NCI-H2227 (cell line): ENCODE measurements around the gene KIF21A.
A peak's percentile ranks its signal among the peaks of the same experiment; 100 is the strongest.

ENCODE experiments used
- DNase-seq: peaks from one replicate; lab custom pipeline; 2025; ENCODE audit not compliant: unreplicated experiment; lab: John Stamatoyannopoulos, UW

The KIF21A gene

DNA sequence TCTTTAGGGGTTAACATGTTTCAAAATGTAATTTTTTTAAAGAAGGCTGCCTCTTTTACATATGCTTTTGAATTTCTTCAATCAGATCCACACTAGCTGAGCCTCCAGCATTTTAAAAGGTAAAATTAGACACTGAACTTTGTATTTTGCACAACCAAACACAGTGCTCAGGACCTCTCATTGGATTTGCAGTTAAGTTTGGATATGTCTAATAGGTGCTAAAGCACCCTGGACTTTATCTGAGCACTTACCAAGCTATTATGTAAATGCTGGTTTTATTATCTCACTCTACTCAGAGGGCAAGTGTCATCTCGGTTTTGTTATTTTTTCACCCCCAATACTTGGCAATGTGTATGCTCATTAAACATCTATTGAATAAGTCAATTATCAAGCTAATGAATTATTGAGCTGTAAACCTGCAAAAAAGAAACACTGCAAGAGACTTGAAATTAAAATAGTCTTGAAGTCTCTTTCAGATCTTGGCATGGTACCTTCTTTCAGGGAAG is 150.7 kb downstream of the KIF21A start:
- DNase-seq, result no peak

DNA sequence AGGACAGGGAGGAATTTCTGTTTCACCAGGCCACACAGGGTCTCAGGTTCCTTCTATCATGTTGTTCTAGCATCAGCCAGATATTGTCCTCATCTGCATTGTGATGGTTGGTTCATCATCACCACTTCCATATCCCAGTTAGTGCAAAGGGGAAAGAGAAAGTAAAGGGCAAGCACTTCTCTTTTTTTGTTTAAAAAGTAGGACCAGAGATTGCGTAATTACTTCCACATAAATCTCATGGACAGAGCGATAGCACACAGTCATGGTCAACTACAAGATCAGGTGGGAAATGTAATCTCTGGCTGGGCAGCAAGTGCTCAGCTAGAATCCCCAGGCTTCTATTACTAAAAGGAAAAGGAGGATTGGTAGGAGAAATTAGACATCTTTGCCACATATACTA is 155.1 kb downstream of the KIF21A start:
- no peak for DNase-seq

DNA sequence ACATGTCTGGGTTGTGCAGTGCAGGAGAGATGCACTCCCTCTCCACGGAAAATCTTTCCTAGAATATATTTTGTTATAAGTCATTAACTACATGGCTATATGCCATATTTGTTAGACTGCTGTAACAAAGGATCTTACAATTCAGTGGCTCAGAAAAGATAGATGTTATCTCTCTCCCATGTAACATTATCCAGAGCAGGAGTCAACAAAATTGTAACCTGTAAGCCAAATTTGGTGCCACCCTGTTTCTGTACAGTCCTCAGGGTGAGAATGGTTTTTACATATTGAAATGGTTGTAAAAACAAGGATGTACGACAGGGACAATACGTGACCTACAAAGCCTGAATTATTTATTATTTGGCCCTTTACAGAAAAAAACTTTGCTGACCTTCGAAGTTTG is 155.5 kb downstream of the KIF21A start:
- no peak for DNase-seq

DNA sequence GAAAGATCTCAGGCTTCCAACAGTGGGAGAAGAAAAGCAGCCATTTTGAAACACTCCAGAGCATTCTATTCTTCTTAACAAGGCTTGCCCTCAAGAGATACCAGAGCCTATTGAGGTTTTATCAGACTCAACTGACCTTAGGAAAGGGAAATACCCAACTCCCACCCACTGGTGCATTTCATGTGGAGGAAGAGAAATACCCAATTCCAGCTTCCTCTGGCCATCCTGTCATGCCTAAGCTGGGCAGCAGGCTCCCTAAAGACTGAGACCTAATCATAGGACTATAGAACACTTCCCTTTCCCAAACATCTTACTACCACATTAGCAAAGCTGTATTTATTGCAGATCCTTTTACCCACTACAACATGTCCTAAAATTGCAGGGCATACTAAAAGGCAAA is 164.5 kb downstream of the KIF21A start:
- no peak for DNase-seq

DNA sequence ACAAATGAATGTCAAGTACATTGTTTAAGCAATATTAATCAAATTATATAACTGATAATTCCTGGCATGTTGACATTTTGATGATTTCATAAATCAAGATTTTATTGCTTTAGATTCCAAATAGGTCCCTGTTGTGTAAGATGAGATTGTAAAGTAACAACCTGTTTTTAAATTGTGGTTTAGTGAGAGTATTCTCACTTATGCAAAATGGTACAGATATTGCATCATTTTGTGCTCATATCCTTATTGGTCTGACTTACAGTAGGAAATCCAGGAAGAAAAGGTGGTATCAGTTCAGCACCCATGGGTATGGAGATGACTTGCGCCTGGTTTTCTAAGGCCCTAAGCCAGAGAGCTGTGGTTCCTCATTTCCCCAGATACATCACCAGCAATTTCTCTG is 165.5 kb downstream of the KIF21A start:
- no peak for DNase-seq

DNA sequence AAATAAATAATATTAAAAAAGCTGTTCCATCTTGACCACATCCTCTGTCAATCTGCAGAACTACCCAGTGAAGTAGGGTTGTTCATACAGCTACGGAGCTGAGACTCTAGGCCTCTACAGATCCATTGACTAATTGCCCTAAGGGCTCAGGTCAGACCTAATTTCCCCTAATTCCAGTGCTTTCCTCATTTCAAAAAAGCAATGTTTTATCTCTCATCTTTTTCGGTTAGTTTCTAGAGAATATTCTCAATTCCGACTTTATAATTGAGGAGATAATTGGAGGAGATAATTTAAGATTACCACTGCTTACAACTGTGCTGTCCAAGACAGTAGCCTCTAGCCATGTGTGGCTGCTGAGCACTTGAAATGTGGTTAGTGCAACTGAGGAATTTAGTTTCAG is 167.1 kb downstream of the KIF21A start:
- DNase-seq, result no peak

DNA sequence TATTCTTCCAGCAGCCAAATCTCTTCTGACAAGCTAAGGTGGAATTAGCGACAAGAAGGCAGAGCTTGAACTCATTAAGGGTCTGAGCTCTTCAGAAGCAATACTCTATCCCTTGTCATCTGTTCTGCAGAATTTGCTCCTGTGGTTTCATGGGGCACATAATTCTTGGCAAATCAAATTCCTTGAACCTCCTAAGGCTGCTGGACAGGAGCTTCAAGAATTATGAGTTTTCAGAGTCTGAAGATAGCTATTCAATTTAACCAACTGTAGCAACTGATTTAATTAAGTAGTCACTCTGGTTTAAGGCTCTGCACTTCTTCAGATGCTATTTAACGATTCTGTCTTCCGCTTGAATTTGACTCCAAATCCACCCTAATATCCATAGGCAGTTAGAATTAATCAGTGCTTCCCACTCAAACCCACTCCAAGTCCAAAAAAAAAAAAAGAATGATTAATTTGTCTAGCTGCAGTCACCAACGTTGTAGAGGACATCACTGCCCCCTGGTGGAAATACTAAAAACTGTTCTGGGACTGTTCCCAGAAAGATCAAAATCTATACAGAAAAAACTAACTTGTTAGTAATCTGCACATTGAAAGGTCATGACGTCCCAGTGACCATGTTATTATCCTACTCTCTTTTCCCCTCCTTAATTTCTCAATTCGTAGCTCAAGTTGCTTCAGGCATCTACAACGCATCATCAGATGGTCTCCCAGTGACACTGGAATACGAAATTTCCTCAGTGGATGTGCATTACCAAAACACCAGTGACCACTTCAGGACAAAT is 169.9 kb downstream of the KIF21A start:
- peak; percentile 1 for DNase-seq

DNA sequence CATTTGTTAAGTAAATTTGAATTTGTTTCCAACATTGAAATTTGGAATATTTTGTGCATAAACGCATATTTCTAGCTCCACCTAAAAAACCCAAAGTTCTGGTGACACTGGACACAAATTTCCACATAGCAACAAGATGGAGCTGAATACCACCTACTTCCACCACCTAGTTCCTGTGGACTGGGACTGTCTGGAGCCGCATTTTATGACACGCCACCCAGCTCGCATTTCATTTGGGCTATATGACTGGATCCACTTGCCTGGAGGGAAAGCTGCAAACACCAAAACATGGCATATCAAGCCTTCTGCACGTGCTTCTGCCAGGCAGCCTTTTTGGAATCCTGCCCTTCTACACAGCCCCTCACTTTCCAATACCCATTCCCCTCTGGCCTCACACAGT is 173.4 kb downstream of the KIF21A start:
- no peak for DNase-seq

DNA sequence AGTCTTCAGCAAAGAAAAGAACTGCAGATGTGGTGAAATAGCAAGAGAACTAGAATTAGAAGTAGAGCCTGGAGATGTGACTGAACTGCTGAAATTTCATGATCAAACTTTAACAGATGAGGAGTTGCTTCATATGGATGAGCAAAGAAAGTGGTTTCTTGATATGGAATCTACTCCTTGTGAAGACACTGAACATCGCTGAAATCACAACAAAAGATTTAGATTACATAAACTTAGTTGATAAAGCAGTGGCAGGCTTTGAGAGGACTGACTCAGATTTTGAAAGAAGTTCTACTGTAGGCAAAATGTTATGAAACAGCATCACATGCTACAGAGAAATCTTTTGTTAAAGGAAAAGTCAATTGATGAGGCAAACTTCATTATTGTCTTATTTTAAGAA is 175.0 kb downstream of the KIF21A start:
- DNase-seq, result no peak

DNA sequence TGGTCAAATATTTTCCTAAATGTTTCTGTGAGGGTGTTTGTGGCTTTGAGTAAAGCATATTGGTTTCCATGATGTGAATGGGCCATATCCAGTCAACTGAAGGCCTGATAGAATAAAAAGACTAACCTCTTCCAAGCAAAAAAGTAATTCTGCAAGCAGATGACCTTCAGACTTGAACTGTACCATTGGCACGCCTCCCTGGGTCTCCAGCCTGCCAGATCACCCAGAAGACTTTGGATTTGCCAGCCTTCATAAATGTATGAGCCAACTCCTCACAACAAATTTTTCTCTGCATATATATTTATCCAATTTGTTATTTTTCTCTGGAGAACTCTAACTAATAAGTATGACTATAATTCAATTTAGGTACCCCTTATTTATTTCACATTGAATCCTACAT is 190.3 kb downstream of the KIF21A start:
- no peak for DNase-seq
